ENCODE results near the gene UFSP1.

DNA sequence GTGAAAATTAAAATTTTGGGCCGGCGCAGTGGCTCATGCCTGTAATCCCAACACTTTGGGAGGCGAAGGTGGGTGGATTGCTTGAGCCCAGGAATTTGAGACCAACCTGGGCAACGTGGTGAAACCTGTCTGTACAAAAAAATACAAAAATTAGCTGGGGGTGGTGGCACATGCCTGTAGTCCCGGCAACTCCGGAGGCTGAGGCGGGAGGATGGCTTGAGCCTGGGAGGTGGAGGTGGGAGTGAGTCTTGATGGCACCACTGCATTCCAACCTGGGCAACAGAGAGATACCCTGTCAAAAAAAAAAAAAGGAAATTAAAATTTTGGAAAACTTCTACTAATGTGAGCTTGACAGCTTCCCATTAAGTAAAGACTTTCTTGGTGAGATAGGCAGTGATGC is 11.5 kb downstream of the UFSP1 start:
- TF ChIP-seq CTCF (IDR thresholded peaks at IDR 0.05; ENCODE audit: low read depth, low read length, missing input control) (no peak), TAF1 (conservative IDR thresholded peaks at IDR 0.05) (no peak), EGR1 (IDR thresholded peaks at IDR 0.05; ENCODE audit: low read depth in 2 of 2) (no peak), HNF4G (IDR thresholded peaks at IDR 0.05) (no peak), NR2F2 (IDR thresholded peaks at IDR 0.05) (no peak), GABPA (IDR thresholded peaks at IDR 0.05 in 1 of 2, conservative IDR thresholded peaks at IDR 0.05 in 1 of 2) (no peak), YY1 (IDR thresholded peaks at IDR 0.05) (no peak), RAD21 (IDR thresholded peaks at IDR 0.05) (no peak), SP1 (IDR thresholded peaks at IDR 0.05) (no peak)
- TF ChIP-seq, protein P1, sequence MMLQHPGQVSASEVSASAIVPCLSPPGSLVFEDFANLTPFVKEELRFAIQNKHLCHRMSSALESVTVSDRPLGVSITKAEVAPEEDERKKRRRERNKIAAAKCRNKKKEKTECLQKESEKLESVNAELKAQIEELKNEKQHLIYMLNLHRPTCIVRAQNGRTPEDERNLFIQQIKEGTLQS (IDR thresholded peaks at IDR 0.05) = no peak
- TF ChIP-seq, protein P2, sequence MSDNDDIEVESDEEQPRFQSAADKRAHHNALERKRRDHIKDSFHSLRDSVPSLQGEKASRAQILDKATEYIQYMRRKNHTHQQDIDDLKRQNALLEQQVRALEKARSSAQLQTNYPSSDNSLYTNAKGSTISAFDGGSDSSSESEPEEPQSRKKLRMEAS (IDR thresholded peaks at IDR 0.05) = no peak
- TF ChIP-seq, protein P3, sequence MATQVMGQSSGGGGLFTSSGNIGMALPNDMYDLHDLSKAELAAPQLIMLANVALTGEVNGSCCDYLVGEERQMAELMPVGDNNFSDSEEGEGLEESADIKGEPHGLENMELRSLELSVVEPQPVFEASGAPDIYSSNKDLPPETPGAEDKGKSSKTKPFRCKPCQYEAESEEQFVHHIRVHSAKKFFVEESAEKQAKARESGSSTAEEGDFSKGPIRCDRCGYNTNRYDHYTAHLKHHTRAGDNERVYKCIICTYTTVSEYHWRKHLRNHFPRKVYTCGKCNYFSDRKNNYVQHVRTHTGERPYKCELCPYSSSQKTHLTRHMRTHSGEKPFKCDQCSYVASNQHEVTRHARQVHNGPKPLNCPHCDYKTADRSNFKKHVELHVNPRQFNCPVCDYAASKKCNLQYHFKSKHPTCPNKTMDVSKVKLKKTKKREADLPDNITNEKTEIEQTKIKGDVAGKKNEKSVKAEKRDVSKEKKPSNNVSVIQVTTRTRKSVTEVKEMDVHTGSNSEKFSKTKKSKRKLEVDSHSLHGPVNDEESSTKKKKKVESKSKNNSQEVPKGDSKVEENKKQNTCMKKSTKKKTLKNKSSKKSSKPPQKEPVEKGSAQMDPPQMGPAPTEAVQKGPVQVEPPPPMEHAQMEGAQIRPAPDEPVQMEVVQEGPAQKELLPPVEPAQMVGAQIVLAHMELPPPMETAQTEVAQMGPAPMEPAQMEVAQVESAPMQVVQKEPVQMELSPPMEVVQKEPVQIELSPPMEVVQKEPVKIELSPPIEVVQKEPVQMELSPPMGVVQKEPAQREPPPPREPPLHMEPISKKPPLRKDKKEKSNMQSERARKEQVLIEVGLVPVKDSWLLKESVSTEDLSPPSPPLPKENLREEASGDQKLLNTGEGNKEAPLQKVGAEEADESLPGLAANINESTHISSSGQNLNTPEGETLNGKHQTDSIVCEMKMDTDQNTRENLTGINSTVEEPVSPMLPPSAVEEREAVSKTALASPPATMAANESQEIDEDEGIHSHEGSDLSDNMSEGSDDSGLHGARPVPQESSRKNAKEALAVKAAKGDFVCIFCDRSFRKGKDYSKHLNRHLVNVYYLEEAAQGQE (IDR thresholded peaks at IDR 0.05) = no peak
- TF ChIP-seq, protein P4, sequence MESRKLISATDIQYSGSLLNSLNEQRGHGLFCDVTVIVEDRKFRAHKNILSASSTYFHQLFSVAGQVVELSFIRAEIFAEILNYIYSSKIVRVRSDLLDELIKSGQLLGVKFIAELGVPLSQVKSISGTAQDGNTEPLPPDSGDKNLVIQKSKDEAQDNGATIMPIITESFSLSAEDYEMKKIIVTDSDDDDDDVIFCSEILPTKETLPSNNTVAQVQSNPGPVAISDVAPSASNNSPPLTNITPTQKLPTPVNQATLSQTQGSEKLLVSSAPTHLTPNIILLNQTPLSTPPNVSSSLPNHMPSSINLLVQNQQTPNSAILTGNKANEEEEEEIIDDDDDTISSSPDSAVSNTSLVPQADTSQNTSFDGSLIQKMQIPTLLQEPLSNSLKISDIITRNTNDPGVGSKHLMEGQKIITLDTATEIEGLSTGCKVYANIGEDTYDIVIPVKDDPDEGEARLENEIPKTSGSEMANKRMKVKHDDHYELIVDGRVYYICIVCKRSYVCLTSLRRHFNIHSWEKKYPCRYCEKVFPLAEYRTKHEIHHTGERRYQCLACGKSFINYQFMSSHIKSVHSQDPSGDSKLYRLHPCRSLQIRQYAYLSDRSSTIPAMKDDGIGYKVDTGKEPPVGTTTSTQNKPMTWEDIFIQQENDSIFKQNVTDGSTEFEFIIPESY (IDR thresholded peaks at IDR 0.05) = no peak
